Measurements from ENCODE around the gene ITGB1.
"Not testable (repeated sequence)": the region's sequence is repeated elsewhere in the genome, so short reads cannot be mapped to it uniquely, and the experiment has no call there.

Gene ITGB1

DNA sequence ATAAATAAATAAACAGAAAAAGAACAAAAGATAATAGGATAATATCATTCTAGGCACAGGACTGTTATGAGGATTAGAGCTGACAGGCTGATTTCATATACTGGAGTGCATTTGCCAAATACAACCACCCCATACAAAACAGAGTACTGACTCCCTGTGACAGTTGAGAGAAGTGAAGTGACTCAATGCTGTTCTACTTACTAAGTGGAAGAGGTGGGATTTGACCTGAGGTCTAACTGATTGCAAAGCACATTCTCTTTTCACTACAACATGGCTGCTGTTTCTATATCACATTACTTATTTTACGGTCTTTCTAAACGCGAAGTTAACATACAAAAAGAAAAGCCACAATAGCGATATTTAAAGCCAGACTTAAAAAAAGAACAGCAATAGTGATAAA is 51.4 kb downstream of the ITGB1 start:
- no peak overlapping the region for H3K4me3 ChIP-seq (ENCODE audit: low read length in 2 of 2)
- no peaks in the 10 kb centered on the region for H3K9me3 ChIP-seq (ENCODE audit: control insufficient read depth in 2 of 2, low read length in 2 of 2)
- no peak overlapping the region for H3K9ac ChIP-seq (ENCODE audit: low read length in 2 of 2)
- H3K36me3 ChIP-seq (ENCODE audit: control insufficient read depth in 2 of 2, insufficient read depth in 2 of 2, low read length in 2 of 2): peaks cover 33 to 34% of the 10 kb centered on the region in 2 donors
- H3K4me1 ChIP-seq (ENCODE audit: control insufficient read depth, insufficient read depth, low read length): no peaks in the 10 kb centered on the region
- no peak overlapping the region for H3K27ac ChIP-seq (ENCODE audit: low read length)
- H3K27me3 ChIP-seq (ENCODE audit: control insufficient read depth in 1 of 2, insufficient read depth in 2 of 2, low read length in 2 of 2): no peaks in the 10 kb centered on the region

- H3K9ac ChIP-seq (ENCODE audit: low read length in 2 of 2): no peak overlapping the region
- H3K27ac ChIP-seq (ENCODE audit: low read length): no peak overlapping the region
- no peaks in the 10 kb centered on the region for H3K4me1 ChIP-seq (ENCODE audit: control insufficient read depth, insufficient read depth, low read length)
- H3K36me3 ChIP-seq (ENCODE audit: control insufficient read depth in 2 of 2, insufficient read depth in 2 of 2, low read length in 2 of 2): peaks cover 28% of the 10 kb centered on the region in 2 donors
- no peaks in the 10 kb centered on the region for H3K27me3 ChIP-seq (ENCODE audit: control insufficient read depth in 1 of 2, insufficient read depth in 2 of 2, low read length in 2 of 2)
- no peak overlapping the region for H3K4me3 ChIP-seq (ENCODE audit: low read length in 2 of 2)
- H3K9me3 ChIP-seq (ENCODE audit: control insufficient read depth in 2 of 2, low read length in 2 of 2): no peaks in the 10 kb centered on the region
Measured at GRCh38 chr10:32905466-32905865, 52.6 kb downstream of the ITGB1 start.

GRCh38 chr10:32901815-32902214 is 56.2 kb downstream of the ITGB1 start:
- Histone ChIP-seq H3K36me3 (ENCODE audit: control insufficient read depth in 2 of 2, insufficient read depth in 2 of 2, low read length in 2 of 2) (peaks cover 17 to 25% of the 10 kb centered on the region in 2 donors), H3K4me1 (ENCODE audit: control insufficient read depth, insufficient read depth, low read length) (no peaks in the 10 kb centered on the region), H3K4me3 (ENCODE audit: low read length in 2 of 2) (no peak overlapping the region), H3K27me3 (ENCODE audit: control insufficient read depth in 1 of 2, insufficient read depth in 2 of 2, low read length in 2 of 2) (no peaks in the 10 kb centered on the region), H3K27ac (ENCODE audit: low read length) (no peak overlapping the region), H3K9me3 (ENCODE audit: control insufficient read depth in 2 of 2, low read length in 2 of 2) (no peaks in the 10 kb centered on the region), H3K9ac (ENCODE audit: low read length in 2 of 2) (no peak overlapping the region)

- not testable (repeated sequence) for H3K4me3 ChIP-seq (ENCODE audit: low read length in 2 of 2); H3K9me3 ChIP-seq (ENCODE audit: control insufficient read depth in 2 of 2, low read length in 2 of 2); H3K27me3 ChIP-seq (ENCODE audit: control insufficient read depth in 1 of 2, insufficient read depth in 2 of 2, low read length in 2 of 2); H3K4me1 ChIP-seq (ENCODE audit: control insufficient read depth, insufficient read depth, low read length); H3K9ac ChIP-seq (ENCODE audit: low read length in 2 of 2); H3K27ac ChIP-seq (ENCODE audit: low read length)
- H3K36me3 ChIP-seq (ENCODE audit: control insufficient read depth in 2 of 2, insufficient read depth in 2 of 2, low read length in 2 of 2): peaks cover 7 to 15% of the 10 kb centered on the region in 2 donors
Measured at GRCh38 chr10:32895200-32895968, 62.6 kb downstream of the ITGB1 start.

DNA sequence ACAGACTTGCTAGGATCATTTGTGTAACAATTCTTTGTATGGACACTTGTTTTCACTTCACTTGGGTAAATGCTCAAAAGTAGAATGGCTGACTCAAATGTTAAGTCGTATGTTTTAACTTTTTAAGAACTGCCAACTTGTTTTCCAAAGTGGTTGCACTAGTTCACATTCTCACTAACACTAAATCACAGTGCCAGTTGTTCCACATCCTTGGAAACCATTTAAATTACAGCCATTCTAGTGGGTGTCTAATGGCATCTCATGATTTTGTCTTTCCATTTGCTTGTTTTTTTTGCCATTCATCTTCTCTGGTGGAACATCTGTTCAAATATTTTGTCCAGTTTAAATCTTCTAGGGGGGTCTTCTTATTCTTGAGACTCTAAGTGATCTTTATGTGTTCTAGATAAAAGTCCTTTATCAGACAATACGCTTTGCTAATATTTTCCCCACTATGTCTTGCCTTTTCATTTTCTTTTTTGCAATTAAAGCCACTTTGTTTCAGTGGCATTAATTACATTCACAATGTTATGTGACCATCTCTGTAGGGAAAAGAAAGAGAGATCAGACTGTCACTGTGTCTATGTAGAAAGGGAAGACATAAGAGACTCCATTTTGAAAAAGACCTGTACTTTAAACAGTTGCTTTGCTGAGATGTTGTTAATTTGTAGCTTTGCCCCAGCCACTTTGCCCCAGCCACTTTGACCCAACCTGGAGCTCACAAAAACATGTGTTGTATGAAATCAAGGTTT is 63.9 kb downstream of the ITGB1 start:
- Histone ChIP-seq H3K27me3 (ENCODE audit: control insufficient read depth in 1 of 2, insufficient read depth in 2 of 2, low read length in 2 of 2) (no peaks in the 10 kb centered on the region), H3K27ac (ENCODE audit: low read length) (no peak overlapping the region), H3K9ac (ENCODE audit: low read length in 2 of 2) (no peak overlapping the region), H3K4me3 (ENCODE audit: low read length in 2 of 2) (no peak overlapping the region), H3K9me3 (ENCODE audit: control insufficient read depth in 2 of 2, low read length in 2 of 2) (no peaks in the 10 kb centered on the region), H3K36me3 (ENCODE audit: control insufficient read depth in 2 of 2, insufficient read depth in 2 of 2, low read length in 2 of 2) (peaks cover 7 to 15% of the 10 kb centered on the region in 2 donors), H3K4me1 (ENCODE audit: control insufficient read depth, insufficient read depth, low read length) (no peaks in the 10 kb centered on the region)

DNA sequence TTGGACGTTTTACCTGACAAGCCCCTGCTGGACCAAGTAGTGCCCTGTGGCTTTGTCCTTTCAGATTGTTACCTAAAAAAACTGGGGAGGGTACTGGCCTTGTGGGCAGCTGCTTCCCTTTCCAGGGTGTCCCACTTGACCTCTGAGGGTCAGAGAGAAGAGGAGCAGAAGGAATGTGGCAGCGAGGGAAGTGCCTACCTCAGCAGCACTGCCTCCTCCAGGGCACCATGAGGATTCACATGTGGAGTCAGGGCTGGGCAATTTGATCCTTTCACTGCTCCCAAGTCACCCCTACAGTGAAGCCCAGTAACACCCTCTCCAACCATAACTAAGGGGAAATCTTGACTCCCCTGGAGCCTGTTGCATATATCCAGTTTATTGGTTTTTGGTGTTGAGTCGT is 64.6 kb downstream of the ITGB1 start:
- H3K4me1 ChIP-seq (ENCODE audit: control insufficient read depth, insufficient read depth, low read length): no peaks in the 10 kb centered on the region
- H3K36me3 ChIP-seq (ENCODE audit: control insufficient read depth in 2 of 2, insufficient read depth in 2 of 2, low read length in 2 of 2): peaks cover 7 to 13% of the 10 kb centered on the region in 2 donors
- H3K4me3 ChIP-seq (ENCODE audit: low read length in 2 of 2): no peak overlapping the region
- no peak overlapping the region for H3K27ac ChIP-seq (ENCODE audit: low read length)
- no peaks in the 10 kb centered on the region for H3K27me3 ChIP-seq (ENCODE audit: control insufficient read depth in 1 of 2, insufficient read depth in 2 of 2, low read length in 2 of 2)
- no peaks in the 10 kb centered on the region for H3K9me3 ChIP-seq (ENCODE audit: control insufficient read depth in 2 of 2, low read length in 2 of 2)
- no peak overlapping the region for H3K9ac ChIP-seq (ENCODE audit: low read length in 2 of 2)

GRCh38 chr10:32891261-32891660 is 66.8 kb downstream of the ITGB1 start:
- Histone ChIP-seq H3K9ac (ENCODE audit: low read length in 2 of 2) (no peak overlapping the region), H3K27ac (ENCODE audit: low read length) (no peak overlapping the region), H3K9me3 (ENCODE audit: control insufficient read depth in 2 of 2, low read length in 2 of 2) (no peaks in the 10 kb centered on the region), H3K4me1 (ENCODE audit: control insufficient read depth, insufficient read depth, low read length) (no peaks in the 10 kb centered on the region), H3K27me3 (ENCODE audit: control insufficient read depth in 1 of 2, insufficient read depth in 2 of 2, low read length in 2 of 2) (no peaks in the 10 kb centered on the region), H3K36me3 (ENCODE audit: control insufficient read depth in 2 of 2, insufficient read depth in 2 of 2, low read length in 2 of 2) (no peaks in the 10 kb centered on the region), H3K4me3 (ENCODE audit: low read length in 2 of 2) (no peak overlapping the region)

DNA sequence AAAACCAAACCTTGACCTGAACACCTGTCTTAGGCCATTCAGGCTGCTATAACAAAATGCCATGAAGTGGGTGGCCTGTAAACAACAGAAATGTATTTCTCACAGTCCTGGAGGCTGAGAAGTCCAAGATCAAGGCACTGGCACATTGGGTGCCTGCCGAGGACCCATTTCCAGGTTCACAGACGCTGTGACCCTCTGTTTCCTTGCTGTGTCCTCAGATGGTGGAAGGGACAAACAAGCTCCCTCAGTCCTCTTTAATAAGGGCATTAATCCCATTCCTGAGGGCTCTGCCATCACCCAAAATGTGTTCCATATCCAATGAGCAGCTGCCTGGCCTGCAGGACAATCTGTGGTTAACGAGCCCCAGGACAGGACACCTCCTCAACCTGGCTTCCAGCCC is 67.6 kb downstream of the ITGB1 start:
- H3K27me3 ChIP-seq (ENCODE audit: control insufficient read depth in 1 of 2, insufficient read depth in 2 of 2, low read length in 2 of 2): no peaks in the 10 kb centered on the region
- H3K9ac ChIP-seq (ENCODE audit: low read length in 2 of 2): no peak overlapping the region
- H3K4me3 ChIP-seq (ENCODE audit: low read length in 2 of 2): no peak overlapping the region
- H3K27ac ChIP-seq (ENCODE audit: low read length): no peak overlapping the region
- H3K9me3 ChIP-seq (ENCODE audit: control insufficient read depth in 2 of 2, low read length in 2 of 2): no peaks in the 10 kb centered on the region
- H3K4me1 ChIP-seq (ENCODE audit: control insufficient read depth, insufficient read depth, low read length): no peaks in the 10 kb centered on the region
- H3K36me3 ChIP-seq (ENCODE audit: control insufficient read depth in 2 of 2, insufficient read depth in 2 of 2, low read length in 2 of 2): no peaks in the 10 kb centered on the region

DNA sequence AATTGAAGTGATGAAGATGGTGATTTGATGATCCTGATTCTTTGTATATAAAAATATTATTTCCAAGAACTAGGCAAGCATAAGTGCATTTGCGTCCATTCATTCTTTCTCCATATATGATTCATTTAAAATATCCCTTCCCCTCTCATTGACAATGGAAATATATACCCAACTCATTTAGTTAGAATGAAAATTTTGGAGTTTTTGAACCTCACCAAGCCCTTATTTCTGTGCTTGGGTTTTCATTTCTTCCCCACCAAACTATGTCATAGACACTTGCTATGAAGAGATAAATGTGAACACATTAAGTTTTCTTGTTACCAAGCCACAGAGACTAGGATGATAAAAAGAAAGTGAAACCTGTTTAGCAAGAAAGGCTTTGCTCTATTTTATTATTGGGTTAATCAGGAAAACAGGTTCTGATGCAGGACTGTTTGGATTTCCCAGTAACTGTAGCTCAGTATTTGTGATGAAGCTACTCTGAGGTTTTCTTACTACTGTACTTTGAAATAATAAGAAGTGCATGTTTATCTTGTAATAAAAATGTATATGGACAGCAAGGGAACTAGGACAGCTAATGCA is 68.3 kb downstream of the ITGB1 start:
- H3K9ac ChIP-seq (ENCODE audit: low read length in 2 of 2): no peak overlapping the region
- H3K4me1 ChIP-seq (ENCODE audit: control insufficient read depth, insufficient read depth, low read length): no peaks in the 10 kb centered on the region
- no peaks in the 10 kb centered on the region for H3K27me3 ChIP-seq (ENCODE audit: control insufficient read depth in 1 of 2, insufficient read depth in 2 of 2, low read length in 2 of 2)
- no peak overlapping the region for H3K27ac ChIP-seq (ENCODE audit: low read length)
- H3K4me3 ChIP-seq (ENCODE audit: low read length in 2 of 2): no peak overlapping the region
- no peaks in the 10 kb centered on the region for H3K36me3 ChIP-seq (ENCODE audit: control insufficient read depth in 2 of 2, insufficient read depth in 2 of 2, low read length in 2 of 2)
- H3K9me3 ChIP-seq (ENCODE audit: control insufficient read depth in 2 of 2, low read length in 2 of 2): no peaks in the 10 kb centered on the region

GRCh38 chr10:32888161-32888927 is 69.7 kb downstream of the ITGB1 start:
- no peak overlapping the region for H3K27ac ChIP-seq (ENCODE audit: low read length)
- H3K9me3 ChIP-seq (ENCODE audit: control insufficient read depth in 2 of 2, low read length in 2 of 2): no peaks in the 10 kb centered on the region
- no peaks in the 10 kb centered on the region for H3K36me3 ChIP-seq (ENCODE audit: control insufficient read depth in 2 of 2, insufficient read depth in 2 of 2, low read length in 2 of 2)
- H3K4me1 ChIP-seq (ENCODE audit: control insufficient read depth, insufficient read depth, low read length): no peaks in the 10 kb centered on the region
- H3K27me3 ChIP-seq (ENCODE audit: control insufficient read depth in 1 of 2, insufficient read depth in 2 of 2, low read length in 2 of 2): no peaks in the 10 kb centered on the region
- no peak overlapping the region for H3K9ac ChIP-seq (ENCODE audit: low read length in 2 of 2)
- H3K4me3 ChIP-seq (ENCODE audit: low read length in 2 of 2): no peak overlapping the region
